GM12801 (cell line): ENCODE results near the gene KLHL15.

Source experiments
- CTCF ChIP-seq: IDR thresholded peaks from one replicate; pipeline ENCODE4 v1.5.1; 2011; ENCODE audit warnings: control low read depth; ENCODE audit not compliant: insufficient read length; ENCODE audit errors: extremely low read depth

The KLHL15 gene, protein sequence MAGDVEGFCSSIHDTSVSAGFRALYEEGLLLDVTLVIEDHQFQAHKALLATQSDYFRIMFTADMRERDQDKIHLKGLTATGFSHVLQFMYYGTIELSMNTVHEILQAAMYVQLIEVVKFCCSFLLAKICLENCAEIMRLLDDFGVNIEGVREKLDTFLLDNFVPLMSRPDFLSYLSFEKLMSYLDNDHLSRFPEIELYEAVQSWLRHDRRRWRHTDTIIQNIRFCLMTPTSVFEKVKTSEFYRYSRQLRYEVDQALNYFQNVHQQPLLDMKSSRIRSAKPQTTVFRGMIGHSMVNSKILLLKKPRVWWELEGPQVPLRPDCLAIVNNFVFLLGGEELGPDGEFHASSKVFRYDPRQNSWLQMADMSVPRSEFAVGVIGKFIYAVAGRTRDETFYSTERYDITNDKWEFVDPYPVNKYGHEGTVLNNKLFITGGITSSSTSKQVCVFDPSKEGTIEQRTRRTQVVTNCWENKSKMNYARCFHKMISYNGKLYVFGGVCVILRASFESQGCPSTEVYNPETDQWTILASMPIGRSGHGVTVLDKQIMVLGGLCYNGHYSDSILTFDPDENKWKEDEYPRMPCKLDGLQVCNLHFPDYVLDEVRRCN

DNA sequence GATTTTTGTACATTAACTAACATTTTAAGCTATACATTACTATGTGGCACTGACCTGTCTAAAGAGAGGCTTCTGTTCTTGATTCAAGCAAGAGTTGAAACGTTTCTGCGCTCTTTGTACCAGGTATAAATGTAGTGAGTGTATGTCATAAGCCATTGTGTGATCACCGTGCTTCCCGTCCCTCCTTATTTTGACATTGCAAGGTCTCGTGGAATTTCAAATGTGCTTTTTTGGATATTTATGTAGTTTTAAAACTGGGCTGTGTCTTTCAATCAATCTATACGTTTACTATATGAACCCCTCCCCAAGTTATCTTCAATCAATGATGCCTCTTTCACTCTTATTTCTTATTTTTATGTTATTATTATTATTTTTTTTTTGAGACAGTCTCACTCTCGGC lies at the start of gene KLHL15:
KLHL15 (minus strand) TSS at position 101 of the 400 bp plus-strand sequence. CDS start 20,493 bp downstream, outside the sequence.
- TF ChIP-seq CTCF: no peak

- no peak for TF ChIP-seq CTCF
Measured at GRCh38 chrX:24069877-24070276, 42.9 kb upstream of the KLHL15 start.

DNA sequence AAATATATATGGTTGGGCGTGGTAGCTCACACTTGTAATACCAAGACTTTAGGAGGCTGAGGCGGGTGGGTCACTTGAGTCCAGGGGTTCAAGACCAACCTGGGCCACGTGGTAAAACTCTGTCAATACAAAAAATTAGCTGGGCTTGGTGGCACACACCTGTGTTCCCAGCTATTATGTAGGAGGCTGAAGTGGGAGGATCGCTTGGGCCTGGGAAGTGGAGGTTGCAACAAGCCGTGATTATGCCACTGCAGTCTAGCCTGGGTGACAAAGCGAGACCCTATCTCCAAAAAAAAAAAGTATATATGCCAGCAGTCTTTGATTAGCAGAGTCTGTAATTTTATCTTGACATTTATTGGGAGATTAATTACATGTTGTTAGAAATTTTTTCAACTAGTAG lies 36.5 kb upstream of the KLHL15 start:
- no peak for TF ChIP-seq CTCF

DNA sequence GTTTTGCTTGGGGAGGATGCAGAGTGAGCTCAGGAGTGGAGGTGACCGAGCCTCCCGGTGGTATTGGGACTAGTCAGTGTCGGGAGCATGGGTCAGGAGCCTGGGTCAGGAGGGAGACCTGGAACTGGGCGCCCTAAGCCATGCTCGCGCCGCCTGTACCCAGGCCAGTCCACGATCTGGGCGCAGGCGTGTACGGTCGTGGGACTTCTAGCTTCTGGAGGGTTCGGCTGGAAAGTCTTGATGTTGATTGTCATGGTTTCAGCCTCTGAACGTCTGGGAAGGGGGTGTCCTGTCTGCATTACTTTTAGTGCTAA lies 28.0 kb upstream of the KLHL15 start:
- no peak for TF ChIP-seq CTCF

GRCh38 chrX:24054182-24055042 lies 27.4 kb upstream of the KLHL15 start, which contains the start of gene EIF2S3:
Gene EIF2S3, plus strand, starts transcription at chrX:24054956. Its CDS starts 13 bp downstream, at chrX:24054969.
- no peak for TF ChIP-seq CTCF

- TF ChIP-seq CTCF: no peak
Measured at GRCh38 chrX:24037729-24038128, 10.7 kb upstream of the KLHL15 start.

DNA sequence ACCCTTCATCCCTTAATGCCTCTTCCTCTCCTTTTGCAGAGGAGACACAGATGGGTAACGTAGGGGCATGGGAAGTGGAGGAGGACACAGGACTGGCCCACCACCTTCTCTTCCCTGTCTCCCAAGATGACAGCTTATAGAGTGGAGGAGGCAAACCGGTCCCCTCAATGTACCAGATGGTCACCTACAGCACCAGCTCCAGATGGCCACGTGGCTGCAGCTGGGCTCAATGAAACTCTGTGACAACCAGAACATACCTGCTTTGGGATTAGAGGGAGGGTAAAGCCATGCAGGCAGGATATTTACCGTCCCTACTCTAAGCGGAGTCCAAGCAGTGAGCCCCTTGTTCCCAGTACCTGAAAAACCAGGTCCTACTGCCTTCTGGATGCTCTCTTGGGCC lies 7.5 kb upstream of the KLHL15 start:
- no peak for TF ChIP-seq CTCF
